GM21576 (cell line): Measurements from ENCODE around the gene NTM.

Experiments
- ATAC-seq: cut with Tn5 transposase; IDR thresholded peaks from one replicate; pipeline ENCODE4 v1.9.1; 2021; ENCODE audit warnings: mild to moderate bottlenecking, moderate library complexity; ENCODE audit not compliant: unreplicated experiment

NTM gene

DNA sequence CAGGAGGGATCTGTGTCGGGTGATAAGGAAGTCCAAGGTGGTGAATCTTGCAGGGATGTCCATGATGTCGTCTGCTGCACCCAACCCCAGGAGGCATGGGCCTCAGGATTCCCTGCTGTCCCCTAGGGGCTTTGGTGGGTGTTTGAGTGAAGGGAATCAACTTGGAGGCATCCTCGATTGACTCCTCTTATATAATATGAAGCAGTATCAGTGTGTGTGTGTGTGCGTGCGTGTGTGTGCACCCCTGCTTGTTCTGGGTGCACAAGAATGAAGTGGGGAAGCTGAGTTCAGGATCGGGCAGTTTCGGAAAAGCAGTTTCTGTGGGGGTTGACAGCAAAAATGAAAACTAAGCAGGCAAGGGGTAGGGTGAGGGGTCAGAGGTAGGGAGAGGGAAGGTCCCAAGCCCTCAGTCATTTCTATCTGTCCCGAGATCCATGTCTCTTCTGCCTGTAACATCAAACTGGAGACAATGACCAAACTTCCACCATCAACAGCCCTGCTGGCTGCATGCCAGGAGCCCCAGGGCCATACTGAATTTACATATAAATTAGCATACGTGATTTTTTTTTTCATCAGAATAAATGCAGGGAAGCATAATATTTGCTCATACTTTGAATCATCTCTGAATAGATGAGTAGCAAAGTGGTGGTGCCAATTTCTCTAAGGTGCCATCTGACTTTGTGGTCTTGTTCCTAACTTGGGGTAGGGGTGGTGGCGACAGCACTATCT is 2.0 kb downstream of the NTM start:
- ATAC-seq, result no peak

- no peak for ATAC-seq
These were observed 2.8 kb downstream of the NTM start for GRCh38 chr11:131373095-131373725.

DNA sequence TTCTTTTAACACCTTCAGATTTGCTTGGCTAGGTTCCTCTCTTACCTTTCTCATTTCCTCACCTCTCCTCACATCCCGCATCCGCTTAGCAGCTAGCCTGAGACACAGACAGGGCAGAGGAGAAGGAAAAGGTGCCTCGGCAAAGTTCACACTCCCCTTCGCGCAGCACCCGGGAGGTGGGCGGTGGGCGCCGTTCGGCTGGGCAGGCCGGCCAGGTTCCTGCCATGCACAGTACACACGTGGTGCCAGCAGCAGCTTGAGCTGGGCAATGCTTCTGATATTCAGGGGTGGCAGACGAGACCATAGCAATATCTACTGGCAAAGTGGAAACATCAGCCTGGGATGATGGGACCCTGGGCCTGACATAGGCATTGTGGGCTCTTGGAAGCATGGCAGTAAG is 3.3 kb downstream of the NTM start:
- ATAC-seq, result no peak

DNA sequence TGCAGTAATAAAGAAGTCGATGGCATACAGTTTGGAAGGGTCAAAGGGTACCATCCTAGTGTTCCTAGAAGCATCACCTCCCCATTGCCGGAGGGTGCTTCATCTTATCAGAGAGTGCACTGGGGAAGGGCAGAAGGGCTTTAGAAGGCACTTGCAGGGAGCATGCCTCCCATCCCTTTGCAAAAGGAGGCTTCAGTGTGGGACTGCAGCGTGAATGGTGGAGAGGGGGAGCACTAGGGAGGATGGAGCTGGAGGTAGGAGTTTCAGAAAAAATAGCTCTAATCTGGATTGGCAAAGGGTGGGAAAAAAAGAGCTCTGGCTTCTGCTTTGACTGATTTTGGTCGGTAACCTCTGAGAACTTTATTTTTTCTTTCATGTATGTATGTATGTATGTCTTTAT is 5.0 kb downstream of the NTM start:
- ATAC-seq, result no peak

DNA sequence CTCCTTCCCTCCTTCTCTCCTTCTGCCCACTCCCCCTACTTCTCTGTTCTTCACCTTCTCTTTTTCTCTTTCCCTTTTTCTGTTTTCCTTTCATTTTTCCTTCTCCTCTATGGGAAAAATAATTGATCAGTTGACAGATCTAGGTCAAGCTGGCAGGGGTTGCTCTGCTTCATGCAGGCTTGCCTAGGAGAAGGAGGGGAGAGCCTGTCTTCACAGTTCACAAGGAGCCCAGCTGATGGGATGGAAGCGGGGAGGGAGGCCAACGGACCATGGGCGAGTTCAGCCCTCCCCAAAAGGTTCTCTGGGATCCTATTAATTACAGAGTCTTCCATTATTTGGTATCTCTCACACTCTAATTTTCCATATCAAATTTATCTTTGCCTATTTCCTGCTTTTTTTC is 5.5 kb downstream of the NTM start:
- ATAC-seq, result no peak

- ATAC-seq, result peak; percentile 86
These were observed 8.5 kb downstream of the NTM start for GRCh38 chr11:131378931-131379330.

DNA sequence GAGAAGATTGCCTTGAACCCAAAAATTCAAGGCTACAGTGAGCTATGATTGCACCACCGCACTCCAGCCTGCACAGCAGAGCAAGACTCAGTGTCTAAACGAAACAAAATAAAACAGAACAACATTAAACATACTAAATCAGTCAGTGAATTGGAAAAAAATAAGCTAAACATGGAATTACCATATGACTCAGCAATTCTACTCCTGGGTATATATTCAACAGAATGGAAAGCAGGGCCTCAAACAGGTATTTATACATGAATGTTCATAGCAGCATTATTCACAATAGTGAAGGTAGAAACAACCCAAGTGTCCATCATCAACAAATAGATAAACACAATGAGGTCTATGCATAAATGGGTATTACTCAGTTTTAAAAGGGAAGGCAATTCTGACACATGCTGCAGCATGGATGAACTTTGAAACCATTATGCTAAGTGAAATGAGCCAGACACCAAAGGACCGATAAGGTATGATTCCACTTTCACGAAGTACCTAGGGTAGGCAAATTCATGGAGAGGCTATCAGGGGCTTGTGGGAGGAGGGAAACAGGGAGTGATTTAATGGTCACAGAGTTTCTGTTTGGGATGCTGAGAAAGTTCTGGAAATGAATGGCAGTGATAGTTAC is 15.5 kb downstream of the NTM start:
- no peak for ATAC-seq

DNA sequence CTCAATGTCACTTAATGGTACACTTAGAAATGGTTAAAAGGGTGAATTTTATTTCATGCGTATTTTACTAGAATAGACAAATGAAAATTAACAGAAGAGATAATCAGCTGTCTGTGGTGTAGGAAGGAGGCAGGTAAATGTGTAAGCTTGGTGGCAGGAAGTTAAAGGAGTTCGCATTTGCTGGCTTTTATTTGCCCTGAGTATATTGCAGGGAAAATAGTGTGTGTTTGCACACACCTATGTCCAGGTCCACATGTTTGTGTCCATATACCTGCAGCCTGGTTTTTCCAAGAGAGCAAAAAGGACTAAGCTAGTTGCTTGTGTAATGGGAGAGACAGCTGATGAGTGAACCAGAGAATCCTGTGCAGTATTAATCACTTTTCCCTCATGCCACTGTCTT is 16.0 kb downstream of the NTM start:
- no peak for ATAC-seq

GRCh38 chr11:131388030-131388429 is 17.6 kb downstream of the NTM start:
- no peak for ATAC-seq

- ATAC-seq, result no peak
These were observed 19.2 kb downstream of the NTM start for GRCh38 chr11:131389582-131389981.

DNA sequence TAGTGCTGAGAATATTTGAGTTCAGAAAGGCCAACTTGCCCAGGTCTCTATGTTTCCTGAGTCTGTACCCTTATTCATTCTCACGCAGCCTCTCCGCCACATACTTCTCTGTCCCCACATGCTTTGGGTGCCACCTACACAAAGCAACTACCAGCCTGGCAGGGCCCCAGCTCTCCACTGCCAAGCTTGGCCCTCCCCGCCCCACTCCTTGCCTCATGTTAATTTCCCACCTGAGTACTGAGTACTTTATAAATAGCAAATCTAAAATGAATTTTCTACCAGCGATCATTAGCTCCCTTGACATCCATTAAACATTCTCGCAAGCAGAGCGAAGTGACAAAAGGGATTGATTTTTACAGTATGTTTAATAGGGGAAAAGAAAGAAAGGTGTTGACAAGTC is 20.8 kb downstream of the NTM start:
- ATAC-seq, result no peak

DNA sequence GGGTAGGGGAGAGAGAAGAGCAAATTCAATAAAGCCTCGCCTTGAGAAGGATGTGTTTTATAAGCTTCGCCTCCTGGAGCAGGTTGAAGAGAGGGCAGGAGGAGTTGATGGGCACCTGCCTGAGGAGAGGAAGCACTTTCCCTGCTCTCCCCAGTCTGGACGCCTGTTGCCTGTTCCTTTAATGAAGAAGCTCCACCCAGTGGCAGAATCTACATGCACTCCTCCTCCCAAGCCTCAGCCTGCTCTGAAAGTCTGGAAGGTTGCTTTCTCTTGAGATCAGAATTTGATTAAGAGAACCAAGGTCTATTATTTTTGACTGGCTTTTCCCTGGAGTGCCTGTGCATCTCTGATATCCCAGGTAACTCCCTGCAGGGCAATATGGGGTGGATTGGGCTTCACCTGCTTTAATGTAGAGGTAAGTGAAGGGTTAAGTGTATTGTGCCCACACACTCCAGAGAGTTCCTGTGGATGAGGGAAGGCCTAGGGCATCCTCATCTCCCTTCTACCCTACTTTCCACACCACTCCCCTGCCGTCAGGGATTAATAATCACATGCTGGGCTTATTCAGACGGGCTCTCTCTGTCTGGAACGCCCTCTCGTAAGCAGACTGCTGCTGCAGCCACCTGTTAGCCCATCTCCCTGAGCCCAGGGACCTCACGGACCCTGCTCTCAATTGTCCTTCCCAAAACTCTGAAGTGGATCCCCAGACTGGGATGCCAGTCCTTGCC is 22.3 kb downstream of the NTM start:
- ATAC-seq, result no peak

DNA sequence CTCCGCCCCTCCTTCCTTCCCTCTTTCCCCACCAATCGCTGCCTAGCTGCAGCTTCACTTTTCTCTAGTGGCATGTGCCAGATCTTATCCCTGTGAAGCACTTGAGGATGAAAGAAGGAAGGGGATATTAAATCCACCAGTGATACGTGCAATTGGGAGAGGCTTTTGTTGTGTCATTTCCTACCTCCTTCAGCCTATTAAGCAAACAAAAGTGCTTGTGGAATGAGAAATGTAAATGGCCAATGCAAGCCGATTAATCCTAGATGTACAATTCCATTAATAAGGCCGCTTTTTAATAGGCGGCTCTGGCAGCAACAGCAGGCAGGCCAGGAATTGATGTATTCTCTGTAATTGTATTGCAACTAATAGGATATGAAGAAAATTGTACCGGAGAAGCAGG is 23.3 kb downstream of the NTM start:
- no peak for ATAC-seq

GRCh38 chr11:131397675-131398074 is 27.3 kb downstream of the NTM start:
- ATAC-seq, result no peak

DNA sequence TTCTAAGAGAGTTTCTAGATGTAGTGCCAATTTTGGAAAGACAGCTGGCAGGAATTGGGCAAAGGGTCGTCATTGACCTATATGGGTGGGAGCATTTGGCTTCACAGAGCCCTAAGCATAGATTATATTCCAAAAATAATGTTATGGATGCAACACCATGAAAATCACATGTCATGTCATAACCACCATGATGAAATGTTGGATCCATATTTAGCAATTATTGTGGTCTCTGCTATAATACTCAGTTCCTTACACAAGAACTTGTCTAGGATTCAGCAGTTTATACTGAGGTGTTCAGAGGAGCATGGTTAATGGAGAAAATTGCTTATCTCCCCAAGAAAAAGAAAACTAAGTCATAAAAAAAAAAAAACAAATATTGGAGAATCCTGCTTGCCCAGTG is 31.6 kb downstream of the NTM start:
- ATAC-seq, result no peak

- no peak for ATAC-seq
These were observed 33.6 kb downstream of the NTM start for GRCh38 chr11:131404010-131404409.

DNA sequence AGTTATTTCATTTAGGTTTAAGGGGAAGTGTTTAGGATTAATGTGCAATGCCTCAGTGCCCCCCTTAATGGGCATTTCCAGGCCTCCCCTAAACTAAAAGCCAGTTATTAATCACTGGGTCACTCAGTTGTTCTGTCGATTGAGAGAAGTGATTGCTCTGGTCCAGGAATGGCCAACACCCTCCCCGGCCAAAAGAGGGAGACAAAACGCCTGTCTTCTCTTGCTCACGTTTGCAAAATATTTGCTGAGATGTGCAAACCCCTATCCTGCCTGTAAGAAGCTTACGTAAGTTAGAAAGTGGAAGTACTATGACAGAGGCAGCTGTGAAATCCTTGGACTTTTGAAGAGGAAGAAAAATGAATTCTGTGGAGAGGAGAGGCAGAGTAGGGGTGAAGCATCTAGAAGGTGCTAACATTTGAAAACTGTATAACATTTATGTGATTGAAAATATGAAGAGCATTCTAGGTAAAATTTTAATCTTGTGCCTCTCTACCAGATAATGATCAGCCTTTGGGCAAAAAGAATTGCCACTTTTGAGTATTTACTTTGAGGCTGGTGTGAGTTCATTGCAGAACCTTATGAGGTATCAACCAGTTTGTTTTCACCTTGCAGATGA is 37.7 kb downstream of the NTM start:
- ATAC-seq, result no peak

GRCh38 chr11:131409345-131409744 is 38.9 kb downstream of the NTM start:
- no peak for ATAC-seq

DNA sequence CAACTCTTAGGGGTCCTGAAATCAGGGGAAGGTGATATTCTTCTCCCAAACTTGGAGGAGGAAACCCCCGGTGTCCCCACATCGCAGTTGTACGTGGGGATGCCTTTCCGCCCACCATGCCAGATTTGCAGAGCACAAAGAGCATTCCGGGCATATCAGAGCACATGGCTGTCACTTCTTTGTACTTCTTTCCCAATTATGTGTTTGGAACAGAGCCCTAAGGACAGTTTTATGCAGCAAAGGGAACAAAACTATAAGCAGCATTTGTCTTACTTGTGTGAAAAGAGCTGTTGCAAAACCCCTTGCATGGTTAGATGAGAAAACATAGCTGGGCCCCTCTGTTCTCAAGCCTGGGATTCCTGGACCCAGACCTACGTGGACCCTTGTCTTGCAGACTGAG is 41.2 kb downstream of the NTM start:
- ATAC-seq, result no peak

DNA sequence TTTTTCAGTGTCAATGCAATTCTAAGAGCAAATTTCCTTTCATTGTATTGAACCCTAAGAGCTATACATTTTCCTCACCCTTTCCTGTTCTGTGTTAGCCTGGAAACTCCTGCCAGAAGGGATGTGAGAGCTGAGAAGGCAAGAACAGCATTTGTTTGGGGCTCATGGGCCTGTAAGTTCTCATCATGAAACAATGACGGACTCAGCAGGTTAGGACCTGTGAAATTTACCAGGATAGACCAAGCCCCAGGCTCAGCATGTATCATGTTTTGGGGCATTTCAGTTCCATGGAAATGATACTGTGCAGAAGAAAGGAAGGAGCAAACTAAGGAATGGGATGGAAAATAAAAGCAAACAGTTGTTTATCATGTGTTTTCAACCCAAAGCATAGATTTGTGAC is 41.6 kb downstream of the NTM start:
- ATAC-seq, result no peak

DNA sequence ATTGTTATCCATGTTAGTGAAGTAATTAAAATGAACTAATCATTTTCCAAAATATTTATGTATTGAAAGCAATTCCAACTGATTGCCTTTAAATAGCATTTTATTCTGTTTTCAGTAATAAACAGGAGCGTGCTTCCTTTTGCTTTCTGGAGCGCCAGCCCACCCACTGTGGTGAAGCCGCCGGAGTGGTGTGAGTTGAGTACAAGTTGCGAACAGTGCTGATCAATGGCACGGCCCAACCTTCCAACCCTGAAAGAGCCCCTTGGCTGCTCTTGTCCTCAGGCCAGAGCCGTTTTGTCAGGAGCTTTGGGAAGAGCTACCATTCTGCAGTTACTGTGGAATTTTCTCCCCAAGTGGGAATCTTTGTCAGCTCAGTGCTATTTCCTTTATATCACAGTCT is 42.8 kb downstream of the NTM start:
- ATAC-seq, result no peak
